GM12878 (cell line): Measurements from ENCODE around the gene SAFB. TPM values are rescaled to one million over a fixed set of nuclear protein-coding genes. Genes with fewer than 3 reads are reported as not detected.

Experiments used
- ATAC-seq: fragments of 200-7000 bp; cut with Tn5 transposase; 3 replicates; pipeline ENCODE4 v1.9.1; 2020; ENCODE audit warnings: mild to moderate bottlenecking, moderate library complexity
- BruUV-seq: library from RNA; stranded (reverse); fragments of 400-500 nt; replicated peaks from 2 replicates; lab custom pipeline; 2021; lab: Mats Ljungman, UMichigan
- CTCF ChIA-PET: fragments of 300-600 bp; sonication (Branson Sonifier 250); formaldehyde crosslinking; extraction: SDS; loops from one replicate; lab custom pipeline; 2021; ENCODE audit warnings: inconsistent platforms; lab: Yijun Ruan, JAX
- POLR2A ChIA-PET: fragments of 350-600 bp; formaldehyde crosslinking; extraction: SDS; loops from one replicate; lab custom pipeline; 2021; ENCODE audit warnings: inconsistent platforms; lab: Charles Lee
- RAD21 ChIA-PET: fragments of 300-600 bp; sonication (Branson Sonifier 250); formaldehyde crosslinking; loops from one replicate; lab custom pipeline; 2023; ENCODE audit warnings: antibody characterized with exemption; ENCODE audit not compliant: unreplicated experiment; lab: Charles Lee
- SMC1A ChIA-PET: fragments of 300-600 bp; sonication (Branson Sonifier 250); formaldehyde crosslinking; loops from one replicate; lab custom pipeline; 2023; ENCODE audit not compliant: unreplicated experiment, uncharacterized antibody; lab: Charles Lee
- DNase-seq: peaks from one replicate; pipeline ENCODE4 v3.0.0-alpha.2; 2011; ENCODE audit warnings: low read depth, low spot score
- FAIRE-seq: peaks from 3 replicates; lab custom pipeline; 2011; peaks lifted over from hg19 to GRCh38; lab: Jason Lieb, UNC
- H2AFZ ChIP-seq: 2 replicates; pipeline ENCODE4 v1.6.0; 2011; ENCODE audit warnings: low read depth, low read length, control low read depth; ENCODE audit not compliant: control insufficient read depth
- H3K27ac ChIP-seq: 2 replicates; pipeline ENCODE4 v1.5.1; 2011; ENCODE audit warnings: control low read depth; ENCODE audit not compliant: control insufficient read depth, insufficient read depth
- H3K27me3 ChIP-seq, 2 experiments: replicated peaks in 1 of 2; 2 replicates each; pipeline versions ENCODE4 v1.6.0 to v1.6.1; 2011; ENCODE audit warnings: low read length in 1 of 2; ENCODE audit not compliant: control insufficient read depth in 2 of 2, insufficient read depth in 2 of 2
- H3K36me3 ChIP-seq, 2 experiments: 2 replicates each; pipeline ENCODE4 v1.5.1; 2011; ENCODE audit warnings: low read length in 1 of 2; ENCODE audit not compliant: control insufficient read depth in 2 of 2, insufficient read depth in 2 of 2
- H3K4me1 ChIP-seq: 2 replicates; pipeline ENCODE4 v1.6.1; 2011; ENCODE audit warnings: mild to moderate bottlenecking, low read length, moderate library complexity, mixed read lengths; ENCODE audit not compliant: control insufficient read depth, insufficient read depth
- H3K4me2 ChIP-seq: 2 replicates; pipeline ENCODE4 v1.6.0; 2011; ENCODE audit warnings: control low read depth; ENCODE audit not compliant: control insufficient read depth, insufficient read depth
- H3K4me3 ChIP-seq: fragments of 200-600 bp; sonication (generic); 2 replicates; pipeline ENCODE4 v1.5.1; 2016
- H3K79me2 ChIP-seq: 2 replicates; pipeline ENCODE4 v1.6.0; 2011; ENCODE audit warnings: low read length; ENCODE audit not compliant: control insufficient read depth, insufficient read depth
- H3K9ac ChIP-seq: 2 replicates; pipeline ENCODE4 v1.8.0; 2011; ENCODE audit warnings: low read length, control low read depth, mixed read lengths; ENCODE audit not compliant: control insufficient read depth, insufficient read depth
- H3K9me3 ChIP-seq: replicated peaks from 3 replicates; pipeline ENCODE4 v1.5.1; 2011; ENCODE audit warnings: mild to moderate bottlenecking, low read length; ENCODE audit not compliant: control insufficient read depth, insufficient read depth
- H4K20me1 ChIP-seq: 2 replicates; pipeline ENCODE4 v1.6.0; 2011; ENCODE audit not compliant: control insufficient read depth, insufficient read depth
- BHLHE40 ChIP-seq, 2 experiments: fragments of 450-650 bp in 1 of 2; IDR thresholded peaks; 2 replicates each; pipeline ENCODE4 v1.6.1; 2011 to 2017; ENCODE audit warnings: low read depth in 2 of 2, borderline replicate concordance in 1 of 2, improper control_type of control experiment in 1 of 2, low read length in 1 of 2, mild to moderate bottlenecking in 1 of 2
- ESRRA ChIP-seq: IDR thresholded peaks from 2 replicates; pipeline ENCODE4 v1.6.1; 2012; ENCODE audit warnings: mild to moderate bottlenecking, low read length, improper control_type of control experiment
- FOXM1 ChIP-seq: IDR thresholded peaks from 2 replicates; pipeline ENCODE4 v1.6.1; 2012; ENCODE audit warnings: low read depth, mild to moderate bottlenecking, inconsistent platforms, low read length, moderate library complexity
- HDAC6 ChIP-seq: fragments of 200-600 bp; sonication (generic); IDR thresholded peaks from one replicate; pipeline ENCODE4 v1.8.0; 2017; ENCODE audit warnings: antibody characterized with exemption; ENCODE audit not compliant: unreplicated experiment
- NBN ChIP-seq: fragments of 450-650 bp; IDR thresholded peaks from 2 replicates; pipeline ENCODE4 v1.6.1; 2016
- NFYA ChIP-seq: IDR thresholded peaks from 2 replicates; pipeline ENCODE4 v1.6.1; 2011; ENCODE audit warnings: low read depth, mild to moderate bottlenecking, low read length, improper control_type of control experiment, borderline replicate concordance
- NR2F1 ChIP-seq: fragments of 450-650 bp; conservative IDR thresholded peaks from 2 replicates; pipeline ENCODE4 v1.6.1; 2017; ENCODE audit warnings: mild to moderate bottlenecking
- POU2F2 ChIP-seq: IDR thresholded peaks from 3 replicates; pipeline ENCODE4 v1.6.1; 2011; ENCODE audit warnings: low read depth, mild to moderate bottlenecking, low read length, borderline replicate concordance
- SMAD1 ChIP-seq: fragments of 450-650 bp; IDR thresholded peaks from 2 replicates; pipeline ENCODE4 v1.6.1; 2018; ENCODE audit warnings: mild to moderate bottlenecking, low read depth; ENCODE audit not compliant: partially characterized antibody
- USF2 ChIP-seq: IDR thresholded peaks from 2 replicates; pipeline ENCODE4 v1.6.1; 2011; ENCODE audit warnings: low read depth, low read length, improper control_type of control experiment, borderline replicate concordance
- ZNF24 ChIP-seq: fragments of 450-650 bp; IDR thresholded peaks from 2 replicates; pipeline ENCODE4 v1.6.1; 2017; ENCODE audit warnings: antibody characterized with exemption, mild to moderate bottlenecking
- ZNF622 ChIP-seq: fragments of 450-650 bp; IDR thresholded peaks from 2 replicates; pipeline ENCODE4 v1.6.1; 2017; ENCODE audit warnings: mild to moderate bottlenecking, inconsistent platforms
- ZZZ3 ChIP-seq: IDR thresholded peaks from 2 replicates; pipeline ENCODE4 v1.6.1; 2011; ENCODE audit warnings: low read depth; ENCODE audit not compliant: control insufficient read depth, insufficient read length
- WGBS: methylation state at CpG from one replicate; pipeline ENCODE4 v1.1.6; 2016; ENCODE audit warnings: low lambda C conversion rate; ENCODE audit not compliant: insufficient replicate concordance, insufficient coverage; ENCODE audit errors: missing lambda C conversion rate; 5-methylcytosine and 5-hydroxymethylcytosine counted together
- in situ Hi-C: fragments of 300-500 bp; cut with MboI; formaldehyde crosslinking; loops from 9 replicates; pipeline ENCODE4 v1.14.3; 2018; ENCODE audit warnings: mixed read lengths
- intact Hi-C: fragments of 100-400 bp; cut with micrococcal nuclease; formaldehyde crosslinking; loops from one replicate; pipeline ENCODE4 v1.14.2; 2022; ENCODE audit not compliant: unreplicated experiment
- polyA plus RNA-seq, 11 experiments: library from polyadenylated mRNA; depleted of rRNA in 4 of 11; unstranded in 6 of 11; stranded (reverse) in 5 of 11; fragments of >200 nt; fragmentation: Nextera tagmentation in 4 of 11; fragmentation: Illumina TruSeq in 1 of 11; extraction: Ambion mirVana in 4 of 11; extraction: Trizol in 1 of 11; gene quantifications; 1 replicate in 1 of 11; 2 replicates in 10 of 11; pipeline versions ENCODE4 v1.2.1 to v1.2.3, GENCODE V29; 2011 to 2016; ENCODE audit warnings: inconsistent platforms in 2 of 11, missing spikeins in 2 of 11, low read depth in 1 of 11
- total RNA-seq, 4 experiments: library from RNA; depleted of rRNA in 3 of 4; stranded (reverse); fragments of >200 nt in 3 of 4; fragmentation: Illumina TruSeq in 1 of 4; extraction: Trizol in 1 of 4; gene quantifications; 2 replicates each; pipeline versions ENCODE4 v1.2.1 to v1.2.3, GENCODE V29; 2013 to 2021
- TF ChIP-seq, protein P1 (sequence below): IDR thresholded peaks from 2 replicates; pipeline ENCODE4 v1.6.1; 2011; ENCODE audit warnings: borderline replicate concordance, low read depth, mild to moderate bottlenecking, moderate library complexity, low read length; ENCODE audit not compliant: insufficient read depth, poor library complexity, severe bottlenecking
- TF ChIP-seq, protein P2 (sequence below): IDR thresholded peaks from 2 replicates; pipeline ENCODE4 v1.6.1; 2011; ENCODE audit warnings: low read depth, mild to moderate bottlenecking, low read length, moderate library complexity, borderline replicate concordance; ENCODE audit errors: extremely low read depth

Gene SAFB
- total and polyA plus RNA-seq, 10 of the 15 experiments (the other 5 are each of a cell fraction or from before 2014, with no cell fraction given), result 1.6 to 131 (median 61.2) TPM

- H3K79me2 ChIP-seq, result no peaks in the 10 kb centered on the region; the same call in 1 of the 2 replicates
- 87% methylated on average over 5 of the region's 5 CpGs for WGBS
- no peaks in the 10 kb centered on the region for H4K20me1 ChIP-seq
- no peak overlapping the region for H3K27ac ChIP-seq
- TF ChIP-seq POU2F2 (no peak), FOXM1 (no peak), ZNF622 (no peak), NBN (no peak), SMAD1 (no peak), ESRRA (no peak), NFYA (no peak), NR2F1 (no peak), ZZZ3 (no peak), USF2 (no peak), HDAC6 (no peak), ZNF24 (no peak), BHLHE40 (IDR thresholded peaks at IDR 0.05; ENCODE audit: borderline replicate concordance in 1 of 2, low read depth in 2 of 2, low read length in 1 of 2) (no peak)
- TF ChIP-seq, protein P1, sequence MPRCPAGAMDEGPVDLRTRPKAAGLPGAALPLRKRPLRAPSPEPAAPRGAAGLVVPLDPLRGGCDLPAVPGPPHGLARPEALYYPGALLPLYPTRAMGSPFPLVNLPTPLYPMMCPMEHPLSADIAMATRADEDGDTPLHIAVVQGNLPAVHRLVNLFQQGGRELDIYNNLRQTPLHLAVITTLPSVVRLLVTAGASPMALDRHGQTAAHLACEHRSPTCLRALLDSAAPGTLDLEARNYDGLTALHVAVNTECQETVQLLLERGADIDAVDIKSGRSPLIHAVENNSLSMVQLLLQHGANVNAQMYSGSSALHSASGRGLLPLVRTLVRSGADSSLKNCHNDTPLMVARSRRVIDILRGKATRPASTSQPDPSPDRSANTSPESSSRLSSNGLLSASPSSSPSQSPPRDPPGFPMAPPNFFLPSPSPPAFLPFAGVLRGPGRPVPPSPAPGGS, result no peak
- TF ChIP-seq, protein P2, sequence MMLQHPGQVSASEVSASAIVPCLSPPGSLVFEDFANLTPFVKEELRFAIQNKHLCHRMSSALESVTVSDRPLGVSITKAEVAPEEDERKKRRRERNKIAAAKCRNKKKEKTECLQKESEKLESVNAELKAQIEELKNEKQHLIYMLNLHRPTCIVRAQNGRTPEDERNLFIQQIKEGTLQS, result no peak
- no TSS peak for BruUV-seq
- H2AFZ ChIP-seq, result no peak overlapping the region
- H3K4me3 ChIP-seq, result no peak overlapping the region
- ChIA-PET POLR2A (no interaction called here), SMC1A (interaction anchor here (1.7 kb wide), 1 partner anchor 34 kb away, joined by 3 read pairs; no protein-coding TSS in a partner anchor), CTCF (interaction anchor here (1.2 to 1.5 kb wide), 2 partner anchors 10 to 35 kb away, joined by 3 read pairs; partner anchors contain the start of gene RPL36), RAD21 (no interaction called here)
- ATAC-seq (no peak), FAIRE-seq (no peak), DNase-seq (no peak)
- intact Hi-C loops, result no loop called here
- H3K9me3 ChIP-seq, result no peaks in the 10 kb centered on the region
- H3K4me2 ChIP-seq, result no peak overlapping the region
- H3K36me3 ChIP-seq, result peaks cover 35 to 41% of the 10 kb centered on the region in 2 experiments
- no peak overlapping the region for H3K9ac ChIP-seq
- in situ Hi-C loops, result no loop called here
- no peaks in the 10 kb centered on the region for H3K27me3 ChIP-seq
- H3K4me1 ChIP-seq, result no peaks in the 10 kb centered on the region
Observed at GRCh38 chr19:5655412-5655811, 32.5 kb downstream of the SAFB start.
